Cardiac muscle cell (in vitro differentiated cells and primary cell): ENCODE measurements around the gene MPP3. TPM values are rescaled to one million over a fixed set of nuclear protein-coding genes. Genes with fewer than 3 reads are reported as not detected.
A peak's percentile ranks its signal among the peaks of the same experiment; 100 is the strongest.

Experiments used
- DNase-seq, 2 donors: peaks; one replicate each; pipeline versions ENCODE4 v3.0.0 to v3.0.0-alpha.2; 2010 to 2017; ENCODE audit warnings: low read depth in 1 of 2, low spot score in 1 of 2
- H3K27ac ChIP-seq: fragments of 200-600 bp; sonication (generic); 2 replicates; pipeline ENCODE4 v1.5.1; 2016
- H3K27me3 ChIP-seq: fragments of 200-600 bp; sonication (generic); 2 replicates; pipeline ENCODE4 v1.6.0; 2016; ENCODE audit warnings: control low read depth
- H3K36me3 ChIP-seq: fragments of 200-600 bp; sonication (generic); 2 replicates; pipeline ENCODE4 v1.5.1; 2016; ENCODE audit warnings: control low read depth
- H3K4me1 ChIP-seq: fragments of 200-600 bp; sonication (generic); 2 replicates; pipeline ENCODE4 v1.8.1; 2017; ENCODE audit warnings: low read depth, mild to moderate bottlenecking, mixed run types
- H3K4me3 ChIP-seq: fragments of 200-600 bp; sonication (generic); 2 replicates; pipeline ENCODE4 v1.5.1; 2016; ENCODE audit warnings: mild to moderate bottlenecking
- H3K9me3 ChIP-seq: fragments of 200-600 bp; sonication (generic); 2 replicates; pipeline ENCODE4 v1.5.1; 2017; ENCODE audit warnings: low read depth, mild to moderate bottlenecking, control low read depth
- polyA plus RNA-seq: library from polyadenylated mRNA; unstranded; fragments of >200 nt; fragmentation: Nextera tagmentation; extraction: Ambion mirVana; gene quantifications from 2 replicates; pipeline ENCODE4 v1.2.1, GENCODE V29; 2016
- total RNA-seq: library from RNA; depleted of rRNA; stranded (reverse); fragments of >200 nt; gene quantifications from 2 replicates; pipeline ENCODE4 v1.2.3, GENCODE V29; 2016
- TF ChIP-seq, protein P1 (sequence below): IDR thresholded peaks from 2 replicates; pipeline ENCODE4 v1.5.1; 2012; ENCODE audit warnings: low read depth, mild to moderate bottlenecking, low read length

MPP3 gene
- total and polyA plus RNA-seq, 2 experiments from 2014 or later = 5.3 to 7.6 TPM

DNA sequence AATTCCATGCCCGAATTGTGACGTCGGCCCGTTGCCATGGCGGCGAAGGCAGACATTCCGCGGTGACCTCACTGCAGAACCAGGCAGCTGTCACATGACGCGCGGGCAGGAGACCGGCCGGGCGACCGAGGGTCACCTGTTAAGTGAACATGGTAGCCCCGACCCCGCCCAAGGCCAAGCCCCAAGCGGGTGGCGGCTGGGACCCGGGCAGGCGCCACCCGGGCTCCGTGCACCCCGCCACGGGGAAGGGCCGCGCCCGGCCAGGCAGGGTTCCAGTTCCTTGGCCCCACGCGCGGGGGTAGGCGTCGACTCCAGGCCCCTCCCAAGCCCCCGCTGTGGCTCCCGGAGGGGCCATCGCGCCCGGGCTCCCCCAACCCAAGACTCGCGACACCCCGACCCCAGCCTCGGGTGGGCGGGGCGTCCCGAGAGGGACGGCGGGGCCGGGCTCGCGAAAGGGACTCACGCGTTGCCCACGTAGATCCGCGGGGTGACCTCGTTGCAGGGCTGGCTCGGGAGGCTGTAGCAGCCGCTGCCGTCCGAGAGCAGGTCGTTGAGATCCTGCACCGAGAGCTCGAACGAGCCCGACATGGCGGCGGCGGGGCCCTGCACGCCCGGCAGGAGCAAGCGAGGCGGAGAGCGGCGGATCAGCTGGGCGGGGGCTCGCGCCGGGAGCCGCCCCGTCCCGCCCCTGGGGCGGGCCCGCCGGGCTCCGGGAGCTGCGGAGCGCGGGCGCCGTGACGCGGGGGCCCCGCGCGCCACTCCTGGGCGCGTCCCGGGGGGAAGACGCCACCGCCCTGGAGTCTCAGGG, 54.4 kb downstream of the MPP3 start, which contains the start of gene DUSP3:
Gene DUSP3, minus strand, starts transcription at position 641 of the 808 bp plus-strand sequence. Its CDS starts 53 bp downstream, at position 588.
- Histone ChIP-seq H3K27ac (peak within 1 kb of the TSS; percentile 99), H3K36me3 (peaks cover 2% of the 10 kb centered on the region), H3K27me3 (peaks cover 12% of the 10 kb centered on the region), H3K4me1 (peaks cover 14% of the 10 kb centered on the region), H3K9me3 (no peaks in the 10 kb centered on the region), H3K4me3 (peak within 1 kb of the TSS; percentile 87)
- DNase-seq = peak; percentile 93 to 95
- TF ChIP-seq, protein P1, sequence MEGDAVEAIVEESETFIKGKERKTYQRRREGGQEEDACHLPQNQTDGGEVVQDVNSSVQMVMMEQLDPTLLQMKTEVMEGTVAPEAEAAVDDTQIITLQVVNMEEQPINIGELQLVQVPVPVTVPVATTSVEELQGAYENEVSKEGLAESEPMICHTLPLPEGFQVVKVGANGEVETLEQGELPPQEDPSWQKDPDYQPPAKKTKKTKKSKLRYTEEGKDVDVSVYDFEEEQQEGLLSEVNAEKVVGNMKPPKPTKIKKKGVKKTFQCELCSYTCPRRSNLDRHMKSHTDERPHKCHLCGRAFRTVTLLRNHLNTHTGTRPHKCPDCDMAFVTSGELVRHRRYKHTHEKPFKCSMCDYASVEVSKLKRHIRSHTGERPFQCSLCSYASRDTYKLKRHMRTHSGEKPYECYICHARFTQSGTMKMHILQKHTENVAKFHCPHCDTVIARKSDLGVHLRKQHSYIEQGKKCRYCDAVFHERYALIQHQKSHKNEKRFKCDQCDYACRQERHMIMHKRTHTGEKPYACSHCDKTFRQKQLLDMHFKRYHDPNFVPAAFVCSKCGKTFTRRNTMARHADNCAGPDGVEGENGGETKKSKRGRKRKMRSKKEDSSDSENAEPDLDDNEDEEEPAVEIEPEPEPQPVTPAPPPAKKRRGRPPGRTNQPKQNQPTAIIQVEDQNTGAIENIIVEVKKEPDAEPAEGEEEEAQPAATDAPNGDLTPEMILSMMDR = no peak

DNA sequence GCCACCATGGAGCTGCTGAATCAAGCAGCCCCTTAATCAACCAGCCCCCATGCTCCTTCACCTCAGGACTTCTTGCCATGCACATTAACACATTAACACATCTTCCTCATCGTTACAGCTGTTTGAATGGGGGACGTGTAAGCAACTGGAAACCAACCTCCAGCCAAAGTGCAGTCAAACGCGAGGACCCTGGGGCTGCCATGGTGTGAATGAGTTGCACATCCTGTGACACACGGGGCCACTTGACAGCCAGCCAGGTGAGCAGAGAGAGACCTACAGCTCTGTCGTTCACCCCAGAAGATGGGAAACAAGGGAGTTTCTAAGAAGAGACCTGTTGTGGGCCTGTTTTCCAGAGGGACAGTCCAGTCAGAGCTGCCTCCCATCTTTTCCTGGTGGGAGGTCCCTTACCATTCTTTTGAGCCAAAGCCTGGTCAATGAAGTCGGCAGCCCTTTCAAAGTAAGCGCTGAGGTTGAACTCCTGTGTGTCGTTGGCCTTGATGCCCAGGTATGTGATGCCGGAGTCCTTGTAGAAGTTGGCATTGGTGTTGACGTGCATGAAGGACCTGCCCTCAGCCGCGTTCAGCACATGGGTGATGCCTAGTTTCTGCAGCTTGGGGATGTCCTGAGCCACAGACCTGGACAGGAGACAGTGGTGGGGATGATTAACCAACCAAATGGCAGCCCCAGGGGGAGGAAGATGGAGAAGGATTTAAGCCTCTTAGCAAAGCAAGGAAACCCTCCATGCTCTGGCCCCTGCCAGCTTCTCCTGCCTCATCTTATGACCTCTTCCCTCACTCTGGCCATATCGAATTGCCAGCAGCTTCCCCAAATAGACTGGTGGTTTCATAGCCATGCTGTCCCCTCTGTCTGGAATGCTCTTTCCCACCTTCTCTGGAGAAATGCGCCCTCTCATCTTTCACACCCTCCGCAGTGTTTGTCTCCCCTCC, 58.4 kb downstream of the MPP3 start:
- TF ChIP-seq, protein P1 = no peak
- no peak overlapping the region for H3K27ac ChIP-seq
- no peak overlapping the region for H3K4me3 ChIP-seq
- H3K27me3 ChIP-seq = no peaks in the 10 kb centered on the region
- no peak for DNase-seq
- H3K36me3 ChIP-seq = peaks cover 16% of the 10 kb centered on the region
- H3K9me3 ChIP-seq = no peaks in the 10 kb centered on the region
- peaks cover 14% of the 10 kb centered on the region for H3K4me1 ChIP-seq

DNA sequence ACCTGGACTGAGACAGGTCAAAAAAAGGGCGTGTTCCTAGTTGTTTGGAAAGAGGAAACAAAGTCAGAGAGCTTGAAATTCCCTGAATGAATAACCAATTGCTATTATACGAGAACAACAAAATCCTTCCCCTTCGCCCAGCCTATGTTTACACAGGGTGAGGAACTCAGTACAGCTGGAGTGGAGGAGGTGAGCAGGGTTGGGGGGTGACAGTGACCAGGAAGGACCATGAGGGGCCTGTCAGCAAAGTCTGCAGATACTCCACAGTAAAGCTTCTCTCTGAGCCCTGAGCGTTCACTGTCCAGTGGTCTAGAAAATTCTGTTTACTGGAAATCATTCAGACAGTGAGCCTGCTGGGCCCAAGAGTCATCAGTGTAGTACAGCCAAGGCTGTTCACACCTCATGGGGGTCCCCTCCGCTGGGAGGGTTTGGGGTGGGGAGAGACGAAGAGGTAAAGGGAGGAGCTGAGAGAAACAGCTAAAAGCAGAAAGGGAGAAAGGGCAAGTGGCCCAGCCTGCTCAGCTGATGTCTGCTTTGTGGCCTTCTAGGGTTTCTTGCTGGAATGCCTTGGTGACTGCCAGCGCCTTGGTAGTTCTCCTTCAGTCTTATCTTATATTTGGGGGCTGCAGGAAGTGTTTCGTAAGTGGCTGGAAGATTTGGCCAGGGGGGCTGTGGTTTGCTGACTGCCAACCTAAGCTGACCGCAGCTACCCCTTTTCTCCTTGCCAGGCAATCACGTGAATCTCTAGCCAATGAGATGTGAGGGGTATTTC, 59.9 kb downstream of the MPP3 start:
- Histone ChIP-seq H3K36me3 (peaks cover 20% of the 10 kb centered on the region), H3K9me3 (no peaks in the 10 kb centered on the region), H3K27me3 (no peaks in the 10 kb centered on the region), H3K4me3 (no peak overlapping the region), H3K4me1 (peaks cover 14% of the 10 kb centered on the region), H3K27ac (no peak overlapping the region)
- TF ChIP-seq, protein P1 = no peak
- DNase-seq = peak in 1 of 2 donors; percentile 90

DNA sequence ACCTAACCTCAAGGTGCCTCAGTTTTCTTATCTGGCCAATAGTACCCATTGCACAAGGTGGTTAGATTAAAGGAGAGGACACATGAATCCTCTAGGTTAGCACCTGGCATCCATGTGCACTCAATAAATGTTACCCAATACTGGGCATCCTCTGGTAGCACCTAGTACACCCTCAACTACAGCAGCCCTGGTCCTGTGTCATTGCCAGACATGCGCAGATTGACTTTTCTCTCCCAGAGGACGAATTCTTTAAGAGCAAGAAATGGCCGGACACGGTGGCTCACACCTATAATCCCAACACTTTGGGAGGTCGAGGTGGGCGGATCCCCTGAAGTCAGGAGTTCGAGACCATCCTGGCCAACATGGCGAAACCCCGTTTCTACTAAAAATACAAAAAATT, 61.5 kb downstream of the MPP3 start:
- Histone ChIP-seq H3K4me1 (peaks cover 4% of the 10 kb centered on the region), H3K36me3 (peaks cover 20% of the 10 kb centered on the region), H3K27me3 (no peaks in the 10 kb centered on the region), H3K4me3 (no peak overlapping the region), H3K27ac (no peak overlapping the region), H3K9me3 (no peaks in the 10 kb centered on the region)
- TF ChIP-seq, protein P1 = no peak
- no peak for DNase-seq

DNA sequence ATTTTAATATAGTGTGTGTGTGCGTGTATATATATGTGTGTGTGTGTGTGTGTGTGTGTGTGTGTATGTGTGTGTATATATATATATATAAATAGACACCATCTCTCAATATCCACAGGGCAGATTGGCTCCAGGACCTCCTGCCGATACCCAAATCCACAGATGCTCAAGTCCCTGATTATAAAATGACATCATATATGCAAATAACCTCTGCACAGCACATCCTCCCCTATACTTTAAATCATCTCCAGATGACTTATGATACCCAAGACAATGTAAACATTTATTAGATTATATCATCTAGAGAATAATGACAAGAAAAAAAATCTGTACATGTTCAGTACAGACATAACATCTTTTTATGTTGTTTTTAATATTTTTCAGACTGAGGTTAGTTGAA, 62.0 kb downstream of the MPP3 start:
- no peaks in the 10 kb centered on the region for H3K27me3 ChIP-seq
- DNase-seq = no peak
- no peaks in the 10 kb centered on the region for H3K9me3 ChIP-seq
- H3K4me3 ChIP-seq = no peak overlapping the region
- TF ChIP-seq, protein P1 = no peak
- H3K27ac ChIP-seq = no peak overlapping the region
- peaks cover 23% of the 10 kb centered on the region for H3K36me3 ChIP-seq
- H3K4me1 ChIP-seq = no peaks in the 10 kb centered on the region
